GM21390 (cell line): ENCODE results near the gene ICAM2.
A peak's percentile ranks its signal among the peaks of the same experiment; 100 is the strongest.
"Not testable (repeated sequence)": the region's sequence is repeated elsewhere in the genome, so short reads cannot be mapped to it uniquely, and the experiment has no call there.

ENCODE experiments used
- ATAC-seq: cut with Tn5 transposase; IDR thresholded peaks from one replicate; pipeline ENCODE4 v1.9.1; 2021; ENCODE audit not compliant: unreplicated experiment

Gene ICAM2

GRCh38 chr17:64045176-64045575 is 24.7 kb upstream of the ICAM2 start:
- ATAC-seq, result no peak

- ATAC-seq, result no peak
Observed at GRCh38 chr17:64042700-64043485, 22.5 kb upstream of the ICAM2 start.

- no peak for ATAC-seq
Observed at GRCh38 chr17:64041912-64042311, 21.5 kb upstream of the ICAM2 start.

GRCh38 chr17:64040206-64040605 is 19.8 kb upstream of the ICAM2 start:
- ATAC-seq, result no peak

- no peak for ATAC-seq
Observed at GRCh38 chr17:64039106-64039400, 18.6 kb upstream of the ICAM2 start.

GRCh38 chr17:64038331-64039105 is 18.1 kb upstream of the ICAM2 start:
- ATAC-seq, result no peak

GRCh38 chr17:64037802-64038201 is 17.4 kb upstream of the ICAM2 start:
- no peak for ATAC-seq

GRCh38 chr17:64037180-64037579 is 16.7 kb upstream of the ICAM2 start:
- ATAC-seq, result no peak

GRCh38 chr17:64036198-64036922 is 15.9 kb upstream of the ICAM2 start:
- no peak for ATAC-seq

GRCh38 chr17:64032081-64032480 is 11.6 kb upstream of the ICAM2 start:
- ATAC-seq, result no peak

GRCh38 chr17:64028874-64029464 is 8.5 kb upstream of the ICAM2 start:
- ATAC-seq, result no peak

- peak; percentile 61 for ATAC-seq
Observed at GRCh38 chr17:64025732-64026294, 5.4 kb upstream of the ICAM2 start.

GRCh38 chr17:64024781-64025731 is 4.6 kb upstream of the ICAM2 start:
- ATAC-seq, result no peak

GRCh38 chr17:64024215-64024654 is 3.8 kb upstream of the ICAM2 start:
- ATAC-seq, result no peak

GRCh38 chr17:64022611-64023063 is 2.2 kb upstream of the ICAM2 start:
- ATAC-seq, result no peak

- not testable (repeated sequence) for ATAC-seq
Observed at GRCh38 chr17:64019551-64019961, 877 bp downstream of the ICAM2 start.

GRCh38 chr17:64017381-64017980 is 3.0 kb downstream of the ICAM2 start:
- ATAC-seq, result no peak

- ATAC-seq, result no peak
Observed at GRCh38 chr17:64016974-64017373, 3.5 kb downstream of the ICAM2 start.

- no peak for ATAC-seq
Observed at GRCh38 chr17:64016231-64016784, 4.1 kb downstream of the ICAM2 start.
